Peyer's patch (tissue), 4 donors: ENCODE results near the gene POLR1C. TPM values are rescaled to one million over a fixed set of nuclear protein-coding genes. Genes with fewer than 3 reads are reported as not detected.
"Not testable (repeated sequence)": the region's sequence is repeated elsewhere in the genome, so short reads cannot be mapped to it uniquely, and the experiment has no call there.

Source experiments
- DNase-seq, 3 donors: peaks; one replicate each; pipeline ENCODE4 v3.0.0-alpha.2; 2017 to 2019
- H3K27ac ChIP-seq, 4 donors: fragments of 200-600 bp; sonication (generic); one replicate each; pipeline ENCODE4 v1.5.1; 2016 to 2019
- H3K27me3 ChIP-seq, 2 donors: fragments of 200-600 bp; sonication (generic); one replicate each; pipeline ENCODE4 v1.5.1; 2019
- H3K36me3 ChIP-seq, 3 donors: fragments of 200-600 bp; sonication (generic); one replicate each; pipeline ENCODE4 v1.5.1; 2016 to 2019
- H3K4me1 ChIP-seq, 4 donors: fragments of 200-600 bp; sonication (generic); one replicate each; pipeline ENCODE4 v1.5.1; 2016 to 2019
- H3K4me3 ChIP-seq, 4 donors: fragments of 200-600 bp; sonication (generic); 1 replicate in 3 of 4; 2 replicates in 1 of 4; pipeline ENCODE4 v1.5.1; 2016 to 2019; ENCODE audit warnings: mild to moderate bottlenecking in 1 of 4
- H3K9me3 ChIP-seq, 4 donors: fragments of 200-600 bp; sonication (generic); one replicate each; pipeline ENCODE4 v1.5.1; 2016 to 2019; ENCODE audit warnings: mild to moderate bottlenecking in 1 of 4
- POLR2A ChIP-seq, 2 donors: fragments of 450-650 bp; IDR thresholded peaks; one replicate each; pipeline ENCODE4 v1.5.1; 2017; ENCODE audit warnings: antibody characterized with exemption in 2 of 2, mild to moderate bottlenecking in 2 of 2, moderate library complexity in 2 of 2
- total RNA-seq, 4 donors: library from RNA; depleted of rRNA; stranded (reverse); fragments of >200 nt; gene quantifications; one replicate each; pipeline ENCODE4 v1.1.0, GENCODE V29; 2016
- TF ChIP-seq, protein P1 (sequence below), 6 experiments: fragments of 450-650 bp in 4 of 6; fragments of 200-600 bp in 2 of 6; sonication (generic) in 1 of 6; IDR thresholded peaks; one replicate each; pipeline ENCODE4 v1.5.1; 2017 to 2019; ENCODE audit warnings: antibody characterized with exemption in 6 of 6, mild to moderate bottlenecking in 3 of 6, moderate library complexity in 1 of 6

Gene POLR1C, protein sequence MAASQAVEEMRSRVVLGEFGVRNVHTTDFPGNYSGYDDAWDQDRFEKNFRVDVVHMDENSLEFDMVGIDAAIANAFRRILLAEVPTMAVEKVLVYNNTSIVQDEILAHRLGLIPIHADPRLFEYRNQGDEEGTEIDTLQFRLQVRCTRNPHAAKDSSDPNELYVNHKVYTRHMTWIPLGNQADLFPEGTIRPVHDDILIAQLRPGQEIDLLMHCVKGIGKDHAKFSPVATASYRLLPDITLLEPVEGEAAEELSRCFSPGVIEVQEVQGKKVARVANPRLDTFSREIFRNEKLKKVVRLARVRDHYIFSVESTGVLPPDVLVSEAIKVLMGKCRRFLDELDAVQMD
- total RNA-seq = 10 to 100 TPM in 3 of 4 donors, 1 to 10 TPM in 1; 8.6 to 29.7 (median 16.5) TPM

DNA sequence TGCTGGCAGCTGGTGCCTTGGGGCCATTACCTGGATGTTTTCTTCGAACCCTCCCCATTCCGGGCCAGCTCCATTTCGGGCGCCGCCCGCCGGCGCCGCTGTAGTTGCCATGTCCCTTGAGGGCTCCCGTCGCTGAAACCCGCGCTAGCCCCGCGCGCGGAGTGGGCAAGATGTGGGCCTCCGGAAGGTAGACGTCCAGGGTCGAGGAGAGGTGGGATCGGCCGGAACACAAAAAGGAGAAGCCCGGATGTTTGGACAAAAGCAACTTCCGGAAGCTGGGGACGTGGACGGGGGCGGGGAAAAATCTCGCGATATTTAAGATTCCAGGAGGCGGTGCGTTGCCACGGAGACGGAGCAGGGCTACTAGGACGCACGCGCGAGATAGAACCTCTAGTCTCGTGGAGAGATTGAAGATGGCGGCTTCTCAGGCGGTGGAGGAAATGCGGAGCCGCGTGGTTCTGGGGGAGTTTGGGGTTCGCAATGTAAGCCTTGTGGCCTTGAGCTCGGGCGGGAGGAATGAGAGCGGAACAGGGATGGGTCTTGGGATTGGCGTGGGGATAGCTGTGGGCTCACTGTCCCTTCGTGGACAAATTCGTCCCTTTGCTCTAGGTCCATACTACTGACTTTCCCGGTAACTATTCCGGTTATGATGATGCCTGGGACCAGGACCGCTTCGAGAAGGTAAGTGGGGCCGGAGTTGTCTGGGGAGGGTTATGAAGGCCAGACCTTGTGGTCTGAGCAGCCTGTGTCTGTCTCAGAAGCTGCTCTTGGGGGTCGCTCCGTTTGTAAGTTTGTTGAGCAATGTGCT lies at the start of gene POLR1C, which contains the start of gene YIPF3:
Gene POLR1C (plus strand): TSS at position 393 of the 808 bp plus-strand sequence. CDS start 21 bp downstream, at position 414.
Gene YIPF3 (minus strand): TSS at position 230 of the 808 bp plus-strand sequence. CDS start 119 bp downstream, at position 111.
- DNase-seq = peak; percentile 97 to 99 (median 97)
- no peaks in the 10 kb centered on the region for H3K9me3 ChIP-seq
- peak within 1 kb of the TSS; percentile 62 to 87 (median 78) for H3K4me3 ChIP-seq
- H3K27me3 ChIP-seq = no peaks in the 10 kb centered on the region
- H3K36me3 ChIP-seq = peaks cover 0 to 62% (median 0%) of the 10 kb centered on the region in 3 donors
- H3K4me1 ChIP-seq = peaks cover 4 to 30% (median 14%) of the 10 kb centered on the region in 4 donors
- H3K27ac ChIP-seq = peak within 1 kb of the TSS; percentile 72 to 88 (median 80)
- TF ChIP-seq, protein P1, sequence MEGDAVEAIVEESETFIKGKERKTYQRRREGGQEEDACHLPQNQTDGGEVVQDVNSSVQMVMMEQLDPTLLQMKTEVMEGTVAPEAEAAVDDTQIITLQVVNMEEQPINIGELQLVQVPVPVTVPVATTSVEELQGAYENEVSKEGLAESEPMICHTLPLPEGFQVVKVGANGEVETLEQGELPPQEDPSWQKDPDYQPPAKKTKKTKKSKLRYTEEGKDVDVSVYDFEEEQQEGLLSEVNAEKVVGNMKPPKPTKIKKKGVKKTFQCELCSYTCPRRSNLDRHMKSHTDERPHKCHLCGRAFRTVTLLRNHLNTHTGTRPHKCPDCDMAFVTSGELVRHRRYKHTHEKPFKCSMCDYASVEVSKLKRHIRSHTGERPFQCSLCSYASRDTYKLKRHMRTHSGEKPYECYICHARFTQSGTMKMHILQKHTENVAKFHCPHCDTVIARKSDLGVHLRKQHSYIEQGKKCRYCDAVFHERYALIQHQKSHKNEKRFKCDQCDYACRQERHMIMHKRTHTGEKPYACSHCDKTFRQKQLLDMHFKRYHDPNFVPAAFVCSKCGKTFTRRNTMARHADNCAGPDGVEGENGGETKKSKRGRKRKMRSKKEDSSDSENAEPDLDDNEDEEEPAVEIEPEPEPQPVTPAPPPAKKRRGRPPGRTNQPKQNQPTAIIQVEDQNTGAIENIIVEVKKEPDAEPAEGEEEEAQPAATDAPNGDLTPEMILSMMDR (IDR thresholded peaks at IDR 0.05) = no peak
- TF ChIP-seq POLR2A (IDR thresholded peaks at IDR 0.05) = peak; percentile 36 to 52

DNA sequence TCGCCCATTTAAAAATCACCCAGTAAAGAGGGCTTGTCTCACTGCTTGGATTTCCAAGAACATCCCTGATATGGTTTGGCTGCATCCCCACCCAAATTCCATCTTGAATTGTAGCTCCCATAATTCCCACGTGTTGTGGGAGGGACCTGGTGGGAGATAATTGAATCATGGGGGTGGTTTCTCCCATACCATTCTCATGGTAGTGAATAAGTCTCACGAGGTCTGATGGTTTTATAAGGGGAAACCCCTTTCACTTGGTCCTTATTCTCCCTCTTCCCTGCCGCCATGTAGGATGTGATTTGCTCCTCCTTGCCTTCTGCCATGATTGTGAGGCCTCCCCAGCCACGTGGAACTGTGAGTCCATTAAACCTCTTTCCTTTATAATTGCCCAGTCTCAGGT lies 49.6 kb upstream of the POLR1C start:
- H3K27me3 ChIP-seq, H3K4me1 ChIP-seq, H3K27ac ChIP-seq, H3K4me3 ChIP-seq, H3K9me3 ChIP-seq, H3K36me3 ChIP-seq, DNase-seq: not testable (repeated sequence)

DNA sequence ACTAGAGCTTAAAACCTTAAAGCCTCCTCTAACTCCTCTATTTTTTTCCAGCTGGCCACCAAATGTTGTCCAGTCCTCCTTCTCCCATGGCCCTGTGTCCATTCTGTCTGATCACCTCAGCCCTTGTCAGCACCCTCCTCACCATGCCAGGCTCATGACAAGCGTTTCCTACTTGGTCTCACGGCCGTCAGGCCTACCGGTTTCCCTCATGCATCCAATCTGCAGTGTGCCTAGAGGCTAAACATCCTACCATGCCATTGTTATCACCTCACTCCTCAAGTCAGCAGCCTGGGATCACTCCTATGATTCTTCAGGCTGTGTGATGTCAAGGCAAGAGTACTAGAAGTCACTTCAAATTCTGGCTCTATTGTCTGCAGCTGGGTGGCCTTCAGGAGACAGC lies 49.1 kb upstream of the POLR1C start:
- no peak for DNase-seq
- TF ChIP-seq, protein P1 (IDR thresholded peaks at IDR 0.05) = no peak
- no peak for TF ChIP-seq POLR2A (IDR thresholded peaks at IDR 0.05)
- Histone ChIP-seq H3K27me3 (no peaks in the 10 kb centered on the region), H3K36me3 (no peaks in the 10 kb centered on the region), H3K9me3 (no peaks in the 10 kb centered on the region), H3K27ac (no peak overlapping the region), H3K4me1 (no peaks in the 10 kb centered on the region), H3K4me3 (no peak overlapping the region)

DNA sequence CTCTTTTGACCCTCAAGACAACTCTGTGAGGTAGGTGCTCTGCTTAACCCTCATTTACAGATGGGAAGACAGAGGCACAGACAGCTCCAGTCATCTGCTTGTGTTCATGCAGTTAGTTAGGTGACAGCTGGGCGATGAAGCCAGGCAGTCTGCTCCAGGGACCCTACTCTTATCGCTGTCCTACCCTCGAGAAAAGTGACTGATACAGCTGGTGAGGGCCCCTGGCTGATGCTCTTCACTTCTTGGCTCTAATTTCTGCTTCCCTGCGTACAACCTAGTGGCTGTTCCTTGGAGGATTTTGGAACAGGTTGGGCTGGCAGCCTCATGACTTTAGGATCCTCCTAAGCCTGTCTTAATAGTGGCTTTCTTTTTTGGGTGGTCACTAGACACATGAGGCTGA lies 48.6 kb upstream of the POLR1C start:
- H3K36me3 ChIP-seq = no peaks in the 10 kb centered on the region
- H3K27ac ChIP-seq = no peak overlapping the region
- H3K9me3 ChIP-seq = no peaks in the 10 kb centered on the region
- no peaks in the 10 kb centered on the region for H3K4me1 ChIP-seq
- TF ChIP-seq, protein P1 (IDR thresholded peaks at IDR 0.05) = no peak
- no peak for TF ChIP-seq POLR2A (IDR thresholded peaks at IDR 0.05)
- no peaks in the 10 kb centered on the region for H3K27me3 ChIP-seq
- DNase-seq = no peak
- no peak overlapping the region for H3K4me3 ChIP-seq

DNA sequence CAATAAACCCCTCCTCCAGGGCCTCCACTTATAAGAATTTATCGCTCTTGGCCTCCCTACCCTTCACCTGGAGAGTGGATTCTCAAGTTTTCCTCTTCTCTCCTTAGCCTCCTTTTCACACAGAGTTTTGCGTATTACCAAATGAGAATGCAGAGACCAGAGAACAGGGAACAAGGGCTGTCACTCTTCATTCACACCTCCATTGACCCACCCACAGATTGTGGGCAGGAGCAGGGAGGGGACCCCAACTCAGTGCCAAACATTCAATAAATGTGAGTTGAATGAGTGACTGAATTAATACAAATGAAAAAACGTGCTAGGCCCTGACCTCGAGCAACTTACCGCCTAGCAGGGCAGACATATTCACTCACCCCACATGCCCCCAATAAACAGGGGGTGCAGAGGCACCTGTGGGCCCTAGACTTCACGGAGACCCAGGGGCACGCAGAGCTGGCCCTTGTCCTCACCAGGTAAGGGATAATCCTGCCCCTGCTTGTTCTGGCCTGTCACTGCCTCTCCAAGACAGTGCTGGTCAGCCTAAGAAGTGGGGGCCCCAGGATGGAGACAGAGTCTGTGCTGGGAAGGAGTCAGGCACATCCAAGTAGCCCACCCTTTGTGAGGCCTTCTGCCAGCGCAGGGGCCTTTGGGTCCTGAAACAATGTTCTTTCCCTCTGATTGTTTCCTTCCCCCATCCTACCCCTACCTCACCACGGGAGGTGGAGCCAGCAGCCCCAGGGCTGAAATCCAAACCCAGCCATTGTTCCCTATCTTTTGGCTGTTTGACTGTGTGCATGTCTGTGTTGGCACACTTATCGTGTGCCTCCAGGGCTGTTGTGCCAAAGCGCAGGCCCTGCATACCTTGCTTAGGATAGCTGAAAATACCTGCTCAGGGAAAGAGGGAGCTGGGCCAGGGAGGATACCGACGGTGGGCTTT lies 47.9 kb upstream of the POLR1C start:
- no peaks in the 10 kb centered on the region for H3K4me1 ChIP-seq
- no peak overlapping the region for H3K4me3 ChIP-seq
- H3K27ac ChIP-seq = no peak overlapping the region
- no peak for TF ChIP-seq POLR2A (IDR thresholded peaks at IDR 0.05)
- TF ChIP-seq, protein P1 (IDR thresholded peaks at IDR 0.05) = no peak
- H3K27me3 ChIP-seq = no peaks in the 10 kb centered on the region
- H3K36me3 ChIP-seq = no peaks in the 10 kb centered on the region
- no peaks in the 10 kb centered on the region for H3K9me3 ChIP-seq
- no peak for DNase-seq
